OCI-LY3 (cell line): ENCODE data around the gene FOXA2.

Experiments
- H2AFZ ChIP-seq: fragments of 200-600, 300-600 bp; shearing (Covaris generic); 2 replicates; pipeline ENCODE4 v1.6.0; 2014; ENCODE audit warnings: antibody characterized with exemption, low read depth, low read length
- H3K27ac ChIP-seq: fragments of 200-600, 300-600 bp; sonication (generic); 2 replicates; pipeline ENCODE4 v1.5.1; 2014; ENCODE audit warnings: mild to moderate bottlenecking, low read length, moderate library complexity, mixed read lengths
- H3K27me3 ChIP-seq: fragments of 200-600, 300-600 bp; sonication (generic); 2 replicates; pipeline ENCODE4 v1.6.1; 2014; ENCODE audit warnings: low read depth, low read length, mixed read lengths
- H3K36me3 ChIP-seq: fragments of 200-600, 300-600 bp; sonication (generic); replicated peaks from 2 replicates; pipeline ENCODE3; 2014; ENCODE audit warnings: low read depth, low read length, mixed read lengths
- H3K4me1 ChIP-seq: fragments of 300-600, 200-600 bp; sonication (generic); 2 replicates; pipeline ENCODE4 v1.6.1; 2014; ENCODE audit warnings: low read length, mixed read lengths
- H3K4me2 ChIP-seq: fragments of 200-600, 300-600 bp; sonication (generic); 2 replicates; pipeline ENCODE4 v1.6.1; 2014; ENCODE audit warnings: low read length, mixed read lengths
- H3K4me3 ChIP-seq: fragments of 300-600, 200-600 bp; sonication (generic); 2 replicates; pipeline ENCODE4 v1.5.1; 2014; ENCODE audit warnings: antibody characterized with exemption, mild to moderate bottlenecking, low read length, moderate library complexity
- H3K79me2 ChIP-seq: fragments of 300-600, 200-600 bp; shearing (Covaris generic); 2 replicates; pipeline ENCODE4 v1.6.1; 2014; ENCODE audit warnings: mild to moderate bottlenecking, low read length, mixed read lengths
- H3K9ac ChIP-seq: fragments of 300-600, 200-600 bp; shearing (Covaris generic); 2 replicates; pipeline ENCODE4 v1.6.0; 2014; ENCODE audit warnings: mild to moderate bottlenecking, low read length, moderate library complexity
- H3K9me3 ChIP-seq: fragments of 200-600, 300-600 bp; shearing (Covaris generic); 2 replicates; pipeline ENCODE4 v1.6.1; 2014; ENCODE audit warnings: low read length, mixed read lengths; ENCODE audit not compliant: insufficient read depth
- H4K20me1 ChIP-seq: fragments of 200-600, 300-600 bp; sonication (generic); 2 replicates; pipeline ENCODE4 v1.6.1; 2016; ENCODE audit warnings: low read length, mixed read lengths; ENCODE audit not compliant: insufficient read depth
- CTCF ChIP-seq: fragments of 200-600, 300-600 bp; sonication (generic); IDR thresholded peaks from 2 replicates; pipeline ENCODE4 v1.5.1; 2014; ENCODE audit warnings: antibody characterized with exemption, low read length, low read depth
- EZH2phosphoT487 ChIP-seq: fragments of 200-600 bp; shearing (Covaris generic); IDR thresholded peaks from 2 replicates; pipeline ENCODE4 v1.6.1; 2018; ENCODE audit warnings: antibody characterized with exemption, mixed run types, low read depth

FOXA2 gene

DNA sequence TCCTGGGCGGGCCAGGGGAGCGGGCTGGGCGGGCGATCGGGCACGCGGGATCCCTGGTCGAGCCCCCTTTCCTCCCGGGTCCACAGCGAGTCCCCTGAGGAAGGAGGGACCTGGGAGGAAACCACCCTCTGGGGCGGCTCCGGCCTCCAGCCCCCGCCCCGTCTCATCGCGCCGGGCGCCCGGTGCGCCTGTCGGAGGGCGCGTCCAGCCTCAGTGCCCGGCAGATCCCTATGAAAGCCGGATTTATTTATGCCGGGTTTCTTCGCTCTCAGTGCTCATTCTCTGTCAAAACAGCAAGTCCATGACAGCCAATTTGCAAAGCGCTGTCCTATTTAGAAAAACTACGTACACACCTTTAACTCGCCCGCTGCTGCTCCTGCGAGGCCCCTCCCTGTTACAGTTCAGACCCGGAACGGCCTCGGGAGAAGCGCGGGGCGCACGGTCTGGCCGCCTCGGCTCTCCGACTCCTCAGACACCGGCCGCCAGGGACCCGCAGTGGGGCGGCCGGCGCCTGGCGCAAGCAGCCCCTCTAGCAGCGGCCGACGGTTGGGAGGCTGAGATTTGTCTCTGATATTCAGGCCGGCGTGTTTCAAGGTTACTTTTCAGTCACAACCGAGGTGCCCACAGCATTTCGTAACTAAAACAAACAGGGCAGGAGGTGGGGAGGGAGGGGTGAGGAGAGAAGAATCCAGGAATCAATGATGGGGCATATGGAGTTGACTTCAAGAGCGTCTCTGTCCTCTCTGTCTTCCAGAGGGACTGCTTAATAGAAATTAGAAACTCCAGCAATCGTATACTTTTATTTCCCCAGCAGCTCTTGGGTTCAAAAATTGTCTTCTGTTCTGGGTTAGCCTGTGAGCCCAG is 782 bp upstream of the FOXA2 start:
- H3K27me3 ChIP-seq, result no peaks in the 10 kb centered on the region
- no peak overlapping the region for H3K27ac ChIP-seq
- H3K4me1 ChIP-seq, result no peaks in the 10 kb centered on the region
- H3K4me3 ChIP-seq, result no peak overlapping the region
- H2AFZ ChIP-seq, result no peak overlapping the region
- no peaks in the 10 kb centered on the region for H3K79me2 ChIP-seq
- H3K4me2 ChIP-seq, result no peak overlapping the region
- H3K36me3 ChIP-seq, result no peaks in the 10 kb centered on the region
- H4K20me1 ChIP-seq, result no peaks in the 10 kb centered on the region
- TF ChIP-seq EZH2phosphoT487, result no peak
- no peak for TF ChIP-seq CTCF
- H3K9me3 ChIP-seq, result no peaks in the 10 kb centered on the region; the same call in 1 of the 2 replicates
- no peak overlapping the region for H3K9ac ChIP-seq

DNA sequence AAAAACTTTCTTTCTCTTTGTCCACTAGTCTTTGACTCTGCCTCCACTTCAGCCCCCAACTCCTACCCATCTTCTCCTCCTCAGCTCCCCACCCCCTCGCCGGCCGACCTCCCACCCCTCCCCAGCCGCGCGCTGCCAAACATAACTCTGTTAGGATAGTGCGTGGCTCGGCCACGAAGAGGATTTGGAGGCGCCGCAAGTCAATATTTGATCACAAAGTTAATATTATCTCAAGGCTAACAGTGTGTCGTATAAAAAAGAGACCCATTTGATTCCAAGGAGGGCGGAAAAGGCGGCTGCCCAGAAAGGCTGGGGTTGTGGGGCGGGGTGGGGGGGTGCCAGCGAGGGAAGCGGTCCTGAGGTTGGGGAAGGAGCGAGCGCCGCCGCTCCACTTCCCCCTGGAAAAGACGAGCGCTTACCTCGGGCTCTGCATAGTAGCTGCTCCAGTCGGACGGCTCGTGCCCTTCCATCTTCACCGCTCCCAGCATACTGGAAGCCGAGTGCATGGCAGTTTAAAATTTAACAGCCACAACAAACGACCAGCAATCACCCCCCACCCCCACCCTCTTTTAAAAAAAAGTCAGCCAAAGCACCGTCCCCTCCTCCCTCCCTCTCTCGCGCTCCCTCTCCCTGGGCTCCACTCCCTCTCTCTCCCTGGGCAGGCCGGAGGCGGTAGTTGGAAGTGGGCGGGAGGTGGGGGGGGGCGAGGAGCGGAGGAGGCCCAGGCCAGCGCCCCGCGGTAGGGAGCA is 425 bp downstream of the FOXA2 start:
- Histone ChIP-seq H2AFZ (no peak overlapping the region), H3K4me2 (no peak overlapping the region), H3K4me3 (no peak overlapping the region), H3K27ac (no peak overlapping the region), H3K79me2 (no peaks in the 10 kb centered on the region), H3K4me1 (no peaks in the 10 kb centered on the region), H3K27me3 (no peaks in the 10 kb centered on the region), H4K20me1 (no peaks in the 10 kb centered on the region), H3K9ac (no peak overlapping the region), H3K9me3 (no peaks in the 10 kb centered on the region; the same call in 1 of the 2 replicates), H3K36me3 (no peaks in the 10 kb centered on the region)
- TF ChIP-seq CTCF (no peak), EZH2phosphoT487 (no peak)

GRCh38 chr20:22582964-22583772 is 1.2 kb downstream of the FOXA2 start:
- no peaks in the 10 kb centered on the region for H3K27me3 ChIP-seq
- no peak overlapping the region for H3K4me3 ChIP-seq
- no peaks in the 10 kb centered on the region for H4K20me1 ChIP-seq
- H2AFZ ChIP-seq, result no peak overlapping the region
- H3K36me3 ChIP-seq, result no peaks in the 10 kb centered on the region
- TF ChIP-seq EZH2phosphoT487 (no peak), CTCF (no peak)
- H3K4me1 ChIP-seq, result no peaks in the 10 kb centered on the region
- no peak overlapping the region for H3K4me2 ChIP-seq
- no peaks in the 10 kb centered on the region; the same call in 1 of the 2 replicates for H3K9me3 ChIP-seq
- H3K79me2 ChIP-seq, result no peaks in the 10 kb centered on the region
- H3K27ac ChIP-seq, result no peak overlapping the region
- no peak overlapping the region for H3K9ac ChIP-seq
